Mammary epithelial cell (primary cell): ENCODE results near the gene TRPM1.

Source experiments
- EZH2 ChIP-seq: IDR thresholded peaks from 2 replicates; pipeline ENCODE4 v1.6.1; 2012; ENCODE audit warnings: low read length, inconsistent platforms, borderline replicate concordance
- TF ChIP-seq, protein P1 (sequence below), 2 donors: IDR thresholded peaks in 1 of 2; conservative IDR thresholded peaks in 1 of 2; 2 replicates each; pipeline ENCODE4 v1.5.1; 2011 to 2012; ENCODE audit warnings: inconsistent platforms in 2 of 2, low read length in 2 of 2, mild to moderate bottlenecking in 2 of 2, control low read depth in 1 of 2, low read depth in 1 of 2; ENCODE audit not compliant: insufficient read depth in 1 of 2; ENCODE audit errors: extremely low read depth in 1 of 2

DNA sequence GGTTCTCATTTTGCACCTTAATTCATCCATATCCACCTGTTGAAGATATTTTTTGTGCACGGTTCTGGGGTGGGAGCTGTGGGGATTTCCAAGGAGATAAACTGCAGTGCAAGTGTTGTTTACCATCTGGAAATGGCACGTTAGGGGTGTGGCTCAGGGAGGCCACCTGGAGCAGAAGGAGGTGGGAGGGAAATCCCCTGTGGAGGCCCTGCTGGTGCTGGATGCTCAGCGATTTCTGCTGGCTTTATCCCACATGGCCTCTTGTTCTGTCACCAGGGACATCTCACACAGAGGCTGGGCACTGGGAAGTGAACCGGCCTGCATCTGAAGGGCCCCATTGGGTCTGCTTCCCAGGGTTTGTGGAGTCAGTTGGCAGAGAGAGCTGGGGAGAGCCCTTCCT is 24.3 kb downstream of the TRPM1 start:
- TF ChIP-seq, protein P1, sequence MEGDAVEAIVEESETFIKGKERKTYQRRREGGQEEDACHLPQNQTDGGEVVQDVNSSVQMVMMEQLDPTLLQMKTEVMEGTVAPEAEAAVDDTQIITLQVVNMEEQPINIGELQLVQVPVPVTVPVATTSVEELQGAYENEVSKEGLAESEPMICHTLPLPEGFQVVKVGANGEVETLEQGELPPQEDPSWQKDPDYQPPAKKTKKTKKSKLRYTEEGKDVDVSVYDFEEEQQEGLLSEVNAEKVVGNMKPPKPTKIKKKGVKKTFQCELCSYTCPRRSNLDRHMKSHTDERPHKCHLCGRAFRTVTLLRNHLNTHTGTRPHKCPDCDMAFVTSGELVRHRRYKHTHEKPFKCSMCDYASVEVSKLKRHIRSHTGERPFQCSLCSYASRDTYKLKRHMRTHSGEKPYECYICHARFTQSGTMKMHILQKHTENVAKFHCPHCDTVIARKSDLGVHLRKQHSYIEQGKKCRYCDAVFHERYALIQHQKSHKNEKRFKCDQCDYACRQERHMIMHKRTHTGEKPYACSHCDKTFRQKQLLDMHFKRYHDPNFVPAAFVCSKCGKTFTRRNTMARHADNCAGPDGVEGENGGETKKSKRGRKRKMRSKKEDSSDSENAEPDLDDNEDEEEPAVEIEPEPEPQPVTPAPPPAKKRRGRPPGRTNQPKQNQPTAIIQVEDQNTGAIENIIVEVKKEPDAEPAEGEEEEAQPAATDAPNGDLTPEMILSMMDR (conservative IDR thresholded peaks at IDR 0.05 in 1 of 2, IDR thresholded peaks at IDR 0.05 in 1 of 2; ENCODE audit: extremely low read depth in 1 of 2, insufficient read depth in 1 of 2, low read depth in 1 of 2, low read length in 2 of 2): no peak
- TF ChIP-seq EZH2: no peak
